ENCODE measurements around the gene TXLNA. TPM values are rescaled to one million over a fixed set of nuclear protein-coding genes. Genes with fewer than 3 reads are reported as not detected.

TXLNA gene
- total and polyA plus RNA-seq, 2 experiments from 2014 or later: 15.2 to 52.1 TPM

DNA sequence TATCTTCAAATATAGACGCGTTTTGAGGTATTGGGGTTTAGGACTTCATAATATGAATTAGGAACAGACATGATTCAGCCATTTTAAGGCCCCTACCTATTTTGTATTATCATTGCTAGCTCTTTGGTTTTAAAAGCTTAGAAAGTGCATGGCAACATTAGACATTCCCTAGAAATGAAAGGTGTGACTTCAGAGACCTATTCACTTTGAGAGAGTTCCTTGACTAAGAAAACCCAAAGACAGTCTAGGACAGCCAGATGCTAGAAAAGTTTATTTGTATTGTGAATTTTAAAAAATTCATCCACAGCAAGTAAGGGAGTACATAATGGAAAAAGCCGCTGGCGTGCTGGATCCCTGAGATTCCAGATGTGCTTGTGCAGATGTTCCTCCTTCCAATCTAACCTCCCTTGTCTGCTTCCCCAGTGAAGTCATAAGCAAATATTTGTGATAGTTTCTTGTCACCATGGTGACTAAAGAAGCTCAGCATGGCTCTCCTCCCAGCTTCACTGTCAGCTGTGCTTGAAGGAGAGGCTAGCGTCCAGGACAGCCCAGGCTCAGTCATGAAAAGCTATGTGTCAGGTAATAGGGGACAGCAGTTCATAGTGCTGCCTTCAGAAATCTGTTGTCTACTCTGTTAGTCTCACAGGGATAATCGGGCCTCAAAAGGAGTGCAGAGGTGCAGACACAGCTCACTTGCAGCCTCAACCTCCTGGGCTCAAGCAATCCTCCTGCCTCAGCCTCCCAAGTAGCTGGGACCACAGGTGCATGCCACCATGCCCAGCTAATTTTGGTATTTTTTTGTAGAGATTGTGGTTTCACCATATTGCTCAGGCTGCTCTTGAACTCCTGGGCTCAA lies 36.8 kb upstream of the TXLNA start:
- no peak overlapping the region for H3K4me3 Mint-ChIP-seq
- Histone ChIP-seq H3K9me2 (ENCODE audit: insufficient read depth) (no peaks in the 10 kb centered on the region), H3K4me3 (no peak overlapping the region), H3K27me3 (ENCODE audit: insufficient read depth) (no peaks in the 10 kb centered on the region), H3K79me2 (replicated peaks; ENCODE audit: insufficient read depth) (peaks cover 93% of the 10 kb centered on the region), H4K20me1 (replicated peaks; ENCODE audit: insufficient read depth) (peaks cover 62% of the 10 kb centered on the region), H2AFZ (no peak overlapping the region), H3K4me1 (ENCODE audit: insufficient read depth) (no peaks in the 10 kb centered on the region), H3K27ac (ENCODE audit: low read depth) (peak overlapping the region; percentile 12; the same call in 1 of the 2 replicates), H3K36me3 (ENCODE audit: insufficient read depth) (no peaks in the 10 kb centered on the region), H3F3A (replicated peaks; ENCODE audit: low read depth) (0 out of 2 replicates have a peak, but pooled peaks cover 6% of the 10 kb centered on the region), H3K4me2 (no peak overlapping the region)
- peaks cover under 1% of the 10 kb centered on the region; the same call in 1 of the 3 replicates for H3K36me3 Mint-ChIP-seq (ENCODE audit: low read depth)
- peak; percentile 27 for DNase-seq (ENCODE audit: low spot score)
- H3K4me1 Mint-ChIP-seq: peaks cover 7% of the 10 kb centered on the region; the same call in 1 of the 3 replicates
- H3K9me3 Mint-ChIP-seq: no peaks in the 10 kb centered on the region
- H3K27me3 Mint-ChIP-seq (ENCODE audit: insufficient read depth, low read depth, poor library complexity): peaks cover 1% of the 10 kb centered on the region
- ATAC-seq: 0 out of 3 replicates have a peak, but pooled peaks have one; percentile 31
- TF ChIP-seq JUNB (IDR thresholded peaks at IDR 0.05; ENCODE audit: unreplicated experiment) (no peak), ZNF114 (CRISPR knock-in tag; IDR thresholded peaks at IDR 0.05) (no peak), EZH2 (IDR thresholded peaks at IDR 0.05; ENCODE audit: low read depth, unreplicated experiment) (no peak), CREB1 (CRISPR knock-in tag; IDR thresholded peaks at IDR 0.05; ENCODE audit: low read depth) (no peak), NANOG (IDR thresholded peaks at IDR 0.05; ENCODE audit: borderline replicate concordance) (no peak), POLR2AphosphoS5 (IDR thresholded peaks at IDR 0.05; ENCODE audit: low read depth) (no peak), STAT1 (IDR thresholded peaks at IDR 0.05; ENCODE audit: unreplicated experiment) (no peak), ZNF331 (CRISPR knock-in tag; IDR thresholded peaks at IDR 0.05; ENCODE audit: low read depth) (no peak), EZH2phosphoT487 (IDR thresholded peaks at IDR 0.05; ENCODE audit: unreplicated experiment) (no peak)
- TF ChIP-seq, protein P1, sequence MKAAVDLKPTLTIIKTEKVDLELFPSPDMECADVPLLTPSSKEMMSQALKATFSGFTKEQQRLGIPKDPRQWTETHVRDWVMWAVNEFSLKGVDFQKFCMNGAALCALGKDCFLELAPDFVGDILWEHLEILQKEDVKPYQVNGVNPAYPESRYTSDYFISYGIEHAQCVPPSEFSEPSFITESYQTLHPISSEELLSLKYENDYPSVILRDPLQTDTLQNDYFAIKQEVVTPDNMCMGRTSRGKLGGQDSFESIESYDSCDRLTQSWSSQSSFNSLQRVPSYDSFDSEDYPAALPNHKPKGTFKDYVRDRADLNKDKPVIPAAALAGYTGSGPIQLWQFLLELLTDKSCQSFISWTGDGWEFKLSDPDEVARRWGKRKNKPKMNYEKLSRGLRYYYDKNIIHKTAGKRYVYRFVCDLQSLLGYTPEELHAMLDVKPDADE (IDR thresholded peaks at IDR 0.05): no peak
- TF ChIP-seq, protein P2, sequence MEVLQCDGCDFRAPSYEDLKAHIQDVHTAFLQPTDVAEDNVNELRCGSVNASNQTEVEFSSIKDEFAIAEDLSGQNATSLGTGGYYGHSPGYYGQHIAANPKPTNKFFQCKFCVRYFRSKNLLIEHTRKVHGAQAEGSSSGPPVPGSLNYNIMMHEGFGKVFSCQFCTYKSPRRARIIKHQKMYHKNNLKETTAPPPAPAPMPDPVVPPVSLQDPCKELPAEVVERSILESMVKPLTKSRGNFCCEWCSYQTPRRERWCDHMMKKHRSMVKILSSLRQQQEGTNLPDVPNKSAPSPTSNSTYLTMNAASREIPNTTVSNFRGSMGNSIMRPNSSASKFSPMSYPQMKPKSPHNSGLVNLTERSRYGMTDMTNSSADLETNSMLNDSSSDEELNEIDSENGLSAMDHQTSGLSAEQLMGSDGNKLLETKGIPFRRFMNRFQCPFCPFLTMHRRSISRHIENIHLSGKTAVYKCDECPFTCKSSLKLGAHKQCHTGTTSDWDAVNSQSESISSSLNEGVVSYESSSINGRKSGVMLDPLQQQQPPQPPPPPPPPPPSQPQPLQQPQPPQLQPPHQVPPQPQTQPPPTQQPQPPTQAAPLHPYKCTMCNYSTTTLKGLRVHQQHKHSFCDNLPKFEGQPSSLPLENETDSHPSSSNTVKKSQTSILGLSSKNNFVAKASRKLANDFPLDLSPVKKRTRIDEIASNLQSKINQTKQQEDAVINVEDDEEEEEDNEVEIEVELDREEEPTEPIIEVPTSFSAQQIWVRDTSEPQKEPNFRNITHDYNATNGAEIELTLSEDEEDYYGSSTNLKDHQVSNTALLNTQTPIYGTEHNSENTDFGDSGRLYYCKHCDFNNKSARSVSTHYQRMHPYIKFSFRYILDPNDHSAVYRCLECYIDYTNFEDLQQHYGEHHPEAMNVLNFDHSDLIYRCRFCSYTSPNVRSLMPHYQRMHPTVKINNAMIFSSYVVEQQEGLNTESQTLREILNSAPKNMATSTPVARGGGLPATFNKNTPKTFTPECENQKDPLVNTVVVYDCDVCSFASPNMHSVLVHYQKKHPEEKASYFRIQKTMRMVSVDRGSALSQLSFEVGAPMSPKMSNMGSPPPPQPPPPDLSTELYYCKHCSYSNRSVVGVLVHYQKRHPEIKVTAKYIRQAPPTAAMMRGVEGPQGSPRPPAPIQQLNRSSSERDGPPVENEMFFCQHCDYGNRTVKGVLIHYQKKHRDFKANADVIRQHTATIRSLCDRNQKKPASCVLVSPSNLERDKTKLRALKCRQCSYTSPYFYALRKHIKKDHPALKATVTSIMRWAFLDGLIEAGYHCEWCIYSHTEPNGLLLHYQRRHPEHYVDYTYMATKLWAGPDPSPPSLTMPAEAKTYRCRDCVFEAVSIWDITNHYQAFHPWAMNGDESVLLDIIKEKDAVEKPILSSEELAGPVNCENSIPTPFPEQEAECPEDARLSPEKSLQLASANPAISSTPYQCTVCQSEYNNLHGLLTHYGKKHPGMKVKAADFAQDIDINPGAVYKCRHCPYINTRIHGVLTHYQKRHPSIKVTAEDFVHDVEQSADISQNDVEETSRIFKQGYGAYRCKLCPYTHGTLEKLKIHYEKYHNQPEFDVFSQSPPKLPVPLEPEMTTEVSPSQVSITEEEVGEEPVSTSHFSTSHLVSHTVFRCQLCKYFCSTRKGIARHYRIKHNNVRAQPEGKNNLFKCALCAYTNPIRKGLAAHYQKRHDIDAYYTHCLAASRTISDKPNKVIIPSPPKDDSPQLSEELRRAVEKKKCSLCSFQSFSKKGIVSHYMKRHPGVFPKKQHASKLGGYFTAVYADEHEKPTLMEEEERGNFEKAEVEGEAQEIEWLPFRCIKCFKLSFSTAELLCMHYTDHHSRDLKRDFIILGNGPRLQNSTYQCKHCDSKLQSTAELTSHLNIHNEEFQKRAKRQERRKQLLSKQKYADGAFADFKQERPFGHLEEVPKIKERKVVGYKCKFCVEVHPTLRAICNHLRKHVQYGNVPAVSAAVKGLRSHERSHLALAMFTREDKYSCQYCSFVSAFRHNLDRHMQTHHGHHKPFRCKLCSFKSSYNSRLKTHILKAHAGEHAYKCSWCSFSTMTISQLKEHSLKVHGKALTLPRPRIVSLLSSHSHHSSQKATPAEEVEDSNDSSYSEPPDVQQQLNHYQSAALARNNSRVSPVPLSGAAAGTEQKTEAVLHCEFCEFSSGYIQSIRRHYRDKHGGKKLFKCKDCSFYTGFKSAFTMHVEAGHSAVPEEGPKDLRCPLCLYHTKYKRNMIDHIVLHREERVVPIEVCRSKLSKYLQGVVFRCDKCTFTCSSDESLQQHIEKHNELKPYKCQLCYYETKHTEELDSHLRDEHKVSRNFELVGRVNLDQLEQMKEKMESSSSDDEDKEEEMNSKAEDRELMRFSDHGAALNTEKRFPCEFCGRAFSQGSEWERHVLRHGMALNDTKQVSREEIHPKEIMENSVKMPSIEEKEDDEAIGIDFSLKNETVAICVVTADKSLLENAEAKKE (CRISPR knock-in tag; IDR thresholded peaks at IDR 0.05): no peak
- TF ChIP-seq, protein P3, sequence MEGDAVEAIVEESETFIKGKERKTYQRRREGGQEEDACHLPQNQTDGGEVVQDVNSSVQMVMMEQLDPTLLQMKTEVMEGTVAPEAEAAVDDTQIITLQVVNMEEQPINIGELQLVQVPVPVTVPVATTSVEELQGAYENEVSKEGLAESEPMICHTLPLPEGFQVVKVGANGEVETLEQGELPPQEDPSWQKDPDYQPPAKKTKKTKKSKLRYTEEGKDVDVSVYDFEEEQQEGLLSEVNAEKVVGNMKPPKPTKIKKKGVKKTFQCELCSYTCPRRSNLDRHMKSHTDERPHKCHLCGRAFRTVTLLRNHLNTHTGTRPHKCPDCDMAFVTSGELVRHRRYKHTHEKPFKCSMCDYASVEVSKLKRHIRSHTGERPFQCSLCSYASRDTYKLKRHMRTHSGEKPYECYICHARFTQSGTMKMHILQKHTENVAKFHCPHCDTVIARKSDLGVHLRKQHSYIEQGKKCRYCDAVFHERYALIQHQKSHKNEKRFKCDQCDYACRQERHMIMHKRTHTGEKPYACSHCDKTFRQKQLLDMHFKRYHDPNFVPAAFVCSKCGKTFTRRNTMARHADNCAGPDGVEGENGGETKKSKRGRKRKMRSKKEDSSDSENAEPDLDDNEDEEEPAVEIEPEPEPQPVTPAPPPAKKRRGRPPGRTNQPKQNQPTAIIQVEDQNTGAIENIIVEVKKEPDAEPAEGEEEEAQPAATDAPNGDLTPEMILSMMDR (conservative IDR thresholded peaks at IDR 0.05; ENCODE audit: low read depth in 2 of 2): no peak
- TF ChIP-seq, protein P4, sequence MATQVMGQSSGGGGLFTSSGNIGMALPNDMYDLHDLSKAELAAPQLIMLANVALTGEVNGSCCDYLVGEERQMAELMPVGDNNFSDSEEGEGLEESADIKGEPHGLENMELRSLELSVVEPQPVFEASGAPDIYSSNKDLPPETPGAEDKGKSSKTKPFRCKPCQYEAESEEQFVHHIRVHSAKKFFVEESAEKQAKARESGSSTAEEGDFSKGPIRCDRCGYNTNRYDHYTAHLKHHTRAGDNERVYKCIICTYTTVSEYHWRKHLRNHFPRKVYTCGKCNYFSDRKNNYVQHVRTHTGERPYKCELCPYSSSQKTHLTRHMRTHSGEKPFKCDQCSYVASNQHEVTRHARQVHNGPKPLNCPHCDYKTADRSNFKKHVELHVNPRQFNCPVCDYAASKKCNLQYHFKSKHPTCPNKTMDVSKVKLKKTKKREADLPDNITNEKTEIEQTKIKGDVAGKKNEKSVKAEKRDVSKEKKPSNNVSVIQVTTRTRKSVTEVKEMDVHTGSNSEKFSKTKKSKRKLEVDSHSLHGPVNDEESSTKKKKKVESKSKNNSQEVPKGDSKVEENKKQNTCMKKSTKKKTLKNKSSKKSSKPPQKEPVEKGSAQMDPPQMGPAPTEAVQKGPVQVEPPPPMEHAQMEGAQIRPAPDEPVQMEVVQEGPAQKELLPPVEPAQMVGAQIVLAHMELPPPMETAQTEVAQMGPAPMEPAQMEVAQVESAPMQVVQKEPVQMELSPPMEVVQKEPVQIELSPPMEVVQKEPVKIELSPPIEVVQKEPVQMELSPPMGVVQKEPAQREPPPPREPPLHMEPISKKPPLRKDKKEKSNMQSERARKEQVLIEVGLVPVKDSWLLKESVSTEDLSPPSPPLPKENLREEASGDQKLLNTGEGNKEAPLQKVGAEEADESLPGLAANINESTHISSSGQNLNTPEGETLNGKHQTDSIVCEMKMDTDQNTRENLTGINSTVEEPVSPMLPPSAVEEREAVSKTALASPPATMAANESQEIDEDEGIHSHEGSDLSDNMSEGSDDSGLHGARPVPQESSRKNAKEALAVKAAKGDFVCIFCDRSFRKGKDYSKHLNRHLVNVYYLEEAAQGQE (IDR thresholded peaks at IDR 0.05; ENCODE audit: unreplicated experiment): no peak
- peak overlapping the region; percentile 29; the same call in 1 of the 2 replicates for H3K27ac Mint-ChIP-seq

Measured in GM23338 (cell line).